ENCODE results near the gene MYBPC3.

MYBPC3 gene

DNA sequence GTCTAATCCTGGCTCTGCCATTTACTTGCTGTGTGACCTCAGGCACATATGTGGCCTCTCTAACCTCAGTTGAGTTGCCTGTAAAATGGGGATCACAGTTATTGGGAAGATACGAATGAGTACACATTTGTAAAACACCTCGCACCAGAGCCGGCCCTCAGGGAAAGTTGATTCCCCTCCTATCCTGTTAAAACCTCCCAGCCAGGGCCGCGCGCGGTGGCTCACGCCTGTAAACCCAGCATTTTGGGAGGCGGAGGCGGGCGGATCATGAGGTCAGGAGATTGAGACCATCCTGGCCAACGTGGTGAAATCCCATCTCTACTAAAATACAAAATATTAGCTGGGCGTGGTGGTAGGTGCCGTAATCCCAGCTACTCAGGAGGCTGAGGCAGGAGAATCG lies 7.8 kb upstream of the MYBPC3 start:
- DNase-seq (ENCODE audit: low read depth), result no peak
- TF ChIP-seq, protein P1, sequence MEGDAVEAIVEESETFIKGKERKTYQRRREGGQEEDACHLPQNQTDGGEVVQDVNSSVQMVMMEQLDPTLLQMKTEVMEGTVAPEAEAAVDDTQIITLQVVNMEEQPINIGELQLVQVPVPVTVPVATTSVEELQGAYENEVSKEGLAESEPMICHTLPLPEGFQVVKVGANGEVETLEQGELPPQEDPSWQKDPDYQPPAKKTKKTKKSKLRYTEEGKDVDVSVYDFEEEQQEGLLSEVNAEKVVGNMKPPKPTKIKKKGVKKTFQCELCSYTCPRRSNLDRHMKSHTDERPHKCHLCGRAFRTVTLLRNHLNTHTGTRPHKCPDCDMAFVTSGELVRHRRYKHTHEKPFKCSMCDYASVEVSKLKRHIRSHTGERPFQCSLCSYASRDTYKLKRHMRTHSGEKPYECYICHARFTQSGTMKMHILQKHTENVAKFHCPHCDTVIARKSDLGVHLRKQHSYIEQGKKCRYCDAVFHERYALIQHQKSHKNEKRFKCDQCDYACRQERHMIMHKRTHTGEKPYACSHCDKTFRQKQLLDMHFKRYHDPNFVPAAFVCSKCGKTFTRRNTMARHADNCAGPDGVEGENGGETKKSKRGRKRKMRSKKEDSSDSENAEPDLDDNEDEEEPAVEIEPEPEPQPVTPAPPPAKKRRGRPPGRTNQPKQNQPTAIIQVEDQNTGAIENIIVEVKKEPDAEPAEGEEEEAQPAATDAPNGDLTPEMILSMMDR (IDR thresholded peaks at IDR 0.05; ENCODE audit: control insufficient read depth, insufficient read depth, low read depth, low read length, missing control alignments), result no peak
- H3K4me3 ChIP-seq (ENCODE audit: control insufficient read depth, low read depth, low read length), result no peak overlapping the region

DNA sequence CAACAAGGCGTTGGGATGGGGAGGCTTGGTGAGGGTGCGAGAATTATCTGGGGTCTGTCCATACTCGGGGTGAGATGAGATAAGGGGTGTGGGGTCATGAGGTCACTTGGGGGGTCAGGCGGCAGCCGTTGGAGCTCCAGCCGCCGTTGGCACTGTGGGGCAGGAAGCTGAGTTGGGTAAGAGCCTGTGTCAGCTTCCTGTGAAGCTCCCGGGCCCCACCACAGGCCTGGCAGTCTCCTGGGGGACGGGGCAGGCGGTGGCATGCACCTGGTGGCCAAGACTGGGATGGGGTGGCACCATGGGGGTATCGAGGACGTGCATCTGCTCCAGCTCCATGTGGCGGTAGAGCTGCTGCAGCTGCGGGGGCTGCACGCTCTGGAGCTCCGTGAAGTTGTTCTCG lies 7.1 kb upstream of the MYBPC3 start:
- H3K4me3 ChIP-seq (ENCODE audit: control insufficient read depth, low read depth, low read length), result no peak overlapping the region
- DNase-seq (ENCODE audit: low read depth), result no peak
- TF ChIP-seq, protein P1 (IDR thresholded peaks at IDR 0.05; ENCODE audit: control insufficient read depth, insufficient read depth, low read depth, low read length, missing control alignments), result no peak

DNA sequence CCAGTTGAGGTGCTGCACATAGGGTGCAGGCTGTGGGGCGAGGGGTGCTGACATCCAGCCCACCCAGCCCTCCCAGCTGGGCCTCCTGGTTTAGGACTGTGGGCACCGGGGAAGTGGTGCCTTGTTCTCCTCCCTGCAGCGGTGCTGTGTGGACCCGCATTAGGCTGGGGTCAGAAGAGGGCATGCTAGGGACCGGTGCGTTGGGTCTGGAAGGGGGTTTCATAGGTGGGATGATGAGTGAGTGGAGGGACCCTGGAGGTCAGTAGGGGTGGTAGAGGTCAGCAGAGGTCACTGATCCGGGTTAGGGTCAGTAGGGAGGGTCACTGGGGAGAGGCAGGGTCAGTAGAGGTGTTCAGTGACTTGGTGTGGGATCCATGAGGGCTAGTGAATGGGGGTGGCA lies 6.7 kb upstream of the MYBPC3 start:
- no peak for DNase-seq (ENCODE audit: low read depth)
- TF ChIP-seq, protein P1 (IDR thresholded peaks at IDR 0.05; ENCODE audit: control insufficient read depth, insufficient read depth, low read depth, low read length, missing control alignments), result no peak
- no peak overlapping the region for H3K4me3 ChIP-seq (ENCODE audit: control insufficient read depth, low read depth, low read length)

DNA sequence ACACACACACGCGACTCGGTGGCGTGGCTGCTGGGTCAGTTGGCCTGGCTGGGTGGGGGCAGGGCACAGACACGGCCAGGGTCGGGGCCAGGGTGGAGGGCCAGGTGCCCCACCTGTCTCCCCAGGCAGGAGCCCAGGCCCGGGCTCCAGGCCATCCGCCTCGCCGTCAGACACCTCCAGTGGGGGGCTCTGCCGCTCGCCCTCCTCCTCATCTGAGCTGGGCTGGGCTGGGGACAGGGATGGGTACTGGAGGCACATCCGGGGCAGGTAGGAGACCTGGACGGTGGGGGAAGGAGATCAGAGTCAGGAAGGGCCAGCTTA lies 6.2 kb upstream of the MYBPC3 start:
- DNase-seq (ENCODE audit: low read depth), result no peak
- no peak overlapping the region for H3K4me3 ChIP-seq (ENCODE audit: control insufficient read depth, low read depth, low read length)
- TF ChIP-seq, protein P1 (IDR thresholded peaks at IDR 0.05; ENCODE audit: control insufficient read depth, insufficient read depth, low read depth, low read length, missing control alignments), result no peak

DNA sequence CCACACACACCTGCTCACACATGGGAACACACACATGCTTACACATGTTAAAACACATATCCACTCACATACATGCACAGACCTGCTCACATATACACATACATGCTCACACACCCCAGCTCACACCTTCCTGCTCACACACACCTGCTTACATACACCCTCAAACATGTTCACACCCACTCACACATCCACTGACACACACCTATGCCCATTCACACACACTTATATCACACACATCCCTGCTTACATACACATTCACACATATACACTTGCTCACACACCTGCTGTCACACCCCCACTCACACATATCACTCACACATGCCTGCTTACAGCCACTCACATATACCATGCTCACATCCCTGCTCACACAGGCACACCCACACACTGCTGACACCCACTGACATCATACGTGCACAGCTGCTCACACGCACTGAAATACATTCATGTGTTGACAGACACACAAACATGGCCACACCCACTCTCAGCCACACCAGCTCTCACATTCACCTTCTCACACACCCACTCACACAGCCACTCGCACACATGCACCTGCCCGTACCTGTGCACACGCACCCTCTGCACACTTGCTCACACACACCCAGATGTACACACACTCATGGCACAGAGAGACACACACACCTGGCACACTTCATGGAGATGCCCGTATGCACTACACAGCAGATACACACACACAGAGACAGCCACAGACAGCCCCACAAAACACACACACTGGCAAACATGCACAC lies 5.7 kb upstream of the MYBPC3 start:
- TF ChIP-seq, protein P1 (IDR thresholded peaks at IDR 0.05; ENCODE audit: control insufficient read depth, insufficient read depth, low read depth, low read length, missing control alignments), result no peak
- H3K4me3 ChIP-seq (ENCODE audit: control insufficient read depth, low read depth, low read length), result no peak overlapping the region
- DNase-seq (ENCODE audit: low read depth), result no peak

DNA sequence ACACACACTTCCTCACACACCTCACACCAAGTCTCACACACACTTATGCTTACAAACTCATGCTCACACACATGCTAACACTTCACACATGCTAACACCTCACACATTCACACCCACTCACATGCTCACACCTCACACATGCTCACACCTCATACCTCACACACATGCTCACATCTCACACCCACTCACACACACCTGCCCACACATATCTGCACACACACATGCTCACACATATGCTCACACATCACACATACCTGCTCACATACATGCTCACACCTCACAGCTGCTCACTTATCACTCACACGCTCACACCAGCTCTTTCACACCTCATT lies 4.5 kb upstream of the MYBPC3 start:
- no peak for DNase-seq (ENCODE audit: low read depth)
- TF ChIP-seq, protein P1 (IDR thresholded peaks at IDR 0.05; ENCODE audit: control insufficient read depth, insufficient read depth, low read depth, low read length, missing control alignments), result no peak
- no peak overlapping the region for H3K4me3 ChIP-seq (ENCODE audit: control insufficient read depth, low read depth, low read length)
